Measurements from ENCODE around the gene TMEM141.
"Not testable (repeated sequence)": the region's sequence is repeated elsewhere in the genome, so short reads cannot be mapped to it uniquely, and the experiment has no call there.

TMEM141 gene

DNA sequence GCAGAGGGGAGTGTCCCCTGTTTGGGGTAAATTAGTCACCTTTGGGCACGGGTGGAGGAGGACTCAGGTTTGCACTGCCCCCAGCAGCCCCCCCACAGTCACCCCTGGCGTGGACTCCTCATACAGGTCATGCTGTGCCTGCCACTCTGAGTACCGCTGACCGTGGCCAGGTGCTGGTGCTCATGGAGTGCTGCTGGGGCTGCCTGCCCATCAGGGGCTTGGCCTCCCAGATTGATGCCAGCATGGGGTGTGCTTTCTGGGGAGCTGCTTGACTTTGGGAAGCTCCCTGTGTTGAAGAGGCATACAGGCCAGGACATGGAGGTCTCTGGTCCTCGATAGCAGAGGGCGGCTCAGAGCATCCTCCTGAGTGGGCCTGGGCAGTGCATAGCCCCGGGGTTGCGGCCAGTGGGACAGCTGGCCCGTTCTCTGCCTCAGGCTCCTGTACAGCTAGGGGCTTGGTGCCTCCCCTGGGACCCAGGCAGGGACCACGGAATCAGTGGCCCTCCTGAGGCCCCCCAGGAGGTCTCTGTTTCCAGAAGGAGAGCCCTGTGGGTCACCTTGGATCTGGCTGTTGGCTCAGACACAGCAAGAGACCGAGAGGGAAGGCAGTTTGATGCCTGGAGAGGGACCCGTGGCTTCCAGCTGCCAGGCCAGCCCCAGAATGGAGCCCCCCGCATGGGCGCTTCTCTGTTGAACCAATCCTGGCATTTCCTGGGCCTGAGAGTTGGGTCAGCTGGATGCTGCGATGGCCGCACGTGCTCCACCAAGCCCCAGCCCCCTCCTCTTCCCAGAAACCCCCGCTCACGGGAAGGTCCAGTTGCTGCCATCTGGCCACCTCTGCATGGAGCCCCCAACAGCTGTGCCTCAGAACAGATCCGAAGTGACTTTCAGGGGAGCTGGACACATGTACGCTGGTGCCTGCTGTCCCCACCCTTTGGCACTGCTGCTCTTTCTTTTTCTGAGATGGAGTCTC lies 45.1 kb downstream of the TMEM141 start:
- H3K36me3 ChIP-seq (ENCODE audit: insufficient read depth, low read length), result peaks cover 8% of the 10 kb centered on the region
- no peak overlapping the region for H3K9ac ChIP-seq (ENCODE audit: low read length)
- no peaks in the 10 kb centered on the region for H3K9me3 ChIP-seq (ENCODE audit: low read length)
- H3K4me3 ChIP-seq (ENCODE audit: low read depth in 1 of 2, low read length in 2 of 2), result no peak overlapping the region
- no peak overlapping the region for H3K27ac ChIP-seq (ENCODE audit: low read depth, low read length)
- H3K27me3 ChIP-seq (ENCODE audit: control insufficient read depth in 1 of 2, insufficient read depth in 2 of 2, low read length in 2 of 2), result no peaks in the 10 kb centered on the region
- no peaks in the 10 kb centered on the region for H3K4me1 ChIP-seq (ENCODE audit: insufficient read depth, low read length)

DNA sequence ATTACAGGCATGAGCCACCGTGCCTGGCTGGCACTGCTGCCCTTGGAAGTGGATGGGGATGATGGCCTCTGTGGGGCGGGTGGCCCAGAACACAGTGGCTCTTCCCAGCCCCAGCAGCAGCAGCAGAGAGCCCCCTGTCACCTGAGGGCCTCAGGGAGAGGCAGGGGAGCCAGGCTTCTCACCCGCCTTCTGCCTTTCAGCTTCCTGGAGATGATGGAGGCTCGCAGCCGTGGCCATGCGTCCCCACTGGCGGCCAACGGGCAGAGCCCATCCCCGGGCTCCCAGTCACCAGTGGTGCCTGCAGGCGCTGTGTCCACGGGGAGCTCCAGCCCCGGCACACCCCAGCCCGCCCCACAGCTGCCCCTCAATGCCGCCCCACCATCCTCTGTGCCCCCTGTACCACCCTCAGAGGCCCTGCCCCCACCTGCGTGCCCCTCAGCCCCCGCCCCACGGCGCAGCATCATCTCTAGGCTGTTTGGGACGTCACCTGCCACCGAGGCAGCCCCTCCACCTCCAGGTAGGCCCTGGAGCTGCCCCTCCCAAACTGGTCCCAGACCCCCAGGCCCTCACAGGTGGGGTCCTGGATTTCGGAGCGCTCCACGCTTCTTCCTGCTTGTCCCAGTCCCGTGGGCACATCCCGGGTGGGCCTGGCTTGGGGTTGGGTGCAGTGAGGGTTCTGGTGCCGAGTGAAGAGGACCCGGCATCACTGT lies 46.2 kb downstream of the TMEM141 start:
- H3K9ac ChIP-seq (ENCODE audit: low read length), result no peak overlapping the region
- H3K27ac ChIP-seq (ENCODE audit: low read depth, low read length), result no peak overlapping the region
- H3K27me3 ChIP-seq (ENCODE audit: control insufficient read depth in 1 of 2, insufficient read depth in 2 of 2, low read length in 2 of 2), result no peaks in the 10 kb centered on the region
- peaks cover 4% of the 10 kb centered on the region for H3K36me3 ChIP-seq (ENCODE audit: insufficient read depth, low read length)
- H3K4me3 ChIP-seq (ENCODE audit: low read depth in 1 of 2, low read length in 2 of 2), result no peak overlapping the region
- H3K4me1 ChIP-seq (ENCODE audit: insufficient read depth, low read length), result peaks cover 8% of the 10 kb centered on the region
- H3K9me3 ChIP-seq (ENCODE audit: low read length), result no peaks in the 10 kb centered on the region

DNA sequence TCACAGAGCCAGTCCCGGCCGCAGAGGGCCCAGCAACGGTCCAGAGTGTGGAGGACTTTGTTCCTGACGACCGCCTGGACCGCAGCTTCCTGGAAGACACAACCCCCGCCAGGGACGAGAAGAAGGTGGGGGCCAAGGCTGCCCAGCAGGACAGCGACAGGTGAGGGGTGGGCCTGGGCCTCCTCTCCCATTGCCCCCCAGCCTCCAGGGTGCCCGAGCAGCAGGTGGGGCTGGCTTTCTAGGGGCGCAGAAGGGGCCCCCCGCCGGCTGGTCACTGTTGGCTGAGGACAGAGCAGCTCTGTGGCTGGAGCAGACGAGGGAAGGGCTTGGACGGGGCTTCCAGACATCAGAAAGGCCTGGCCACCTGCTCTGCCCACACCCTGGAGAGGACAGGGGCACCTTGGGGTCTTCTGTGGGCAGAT lies 46.7 kb downstream of the TMEM141 start:
- H3K27ac ChIP-seq (ENCODE audit: low read depth, low read length); H3K36me3 ChIP-seq (ENCODE audit: insufficient read depth, low read length); H3K4me3 ChIP-seq (ENCODE audit: low read depth in 1 of 2, low read length in 2 of 2); H3K27me3 ChIP-seq (ENCODE audit: control insufficient read depth in 1 of 2, insufficient read depth in 2 of 2, low read length in 2 of 2); H3K9ac ChIP-seq (ENCODE audit: low read length); H3K9me3 ChIP-seq (ENCODE audit: low read length): not testable (repeated sequence)
- peaks cover 11% of the 10 kb centered on the region for H3K4me1 ChIP-seq (ENCODE audit: insufficient read depth, low read length)

DNA sequence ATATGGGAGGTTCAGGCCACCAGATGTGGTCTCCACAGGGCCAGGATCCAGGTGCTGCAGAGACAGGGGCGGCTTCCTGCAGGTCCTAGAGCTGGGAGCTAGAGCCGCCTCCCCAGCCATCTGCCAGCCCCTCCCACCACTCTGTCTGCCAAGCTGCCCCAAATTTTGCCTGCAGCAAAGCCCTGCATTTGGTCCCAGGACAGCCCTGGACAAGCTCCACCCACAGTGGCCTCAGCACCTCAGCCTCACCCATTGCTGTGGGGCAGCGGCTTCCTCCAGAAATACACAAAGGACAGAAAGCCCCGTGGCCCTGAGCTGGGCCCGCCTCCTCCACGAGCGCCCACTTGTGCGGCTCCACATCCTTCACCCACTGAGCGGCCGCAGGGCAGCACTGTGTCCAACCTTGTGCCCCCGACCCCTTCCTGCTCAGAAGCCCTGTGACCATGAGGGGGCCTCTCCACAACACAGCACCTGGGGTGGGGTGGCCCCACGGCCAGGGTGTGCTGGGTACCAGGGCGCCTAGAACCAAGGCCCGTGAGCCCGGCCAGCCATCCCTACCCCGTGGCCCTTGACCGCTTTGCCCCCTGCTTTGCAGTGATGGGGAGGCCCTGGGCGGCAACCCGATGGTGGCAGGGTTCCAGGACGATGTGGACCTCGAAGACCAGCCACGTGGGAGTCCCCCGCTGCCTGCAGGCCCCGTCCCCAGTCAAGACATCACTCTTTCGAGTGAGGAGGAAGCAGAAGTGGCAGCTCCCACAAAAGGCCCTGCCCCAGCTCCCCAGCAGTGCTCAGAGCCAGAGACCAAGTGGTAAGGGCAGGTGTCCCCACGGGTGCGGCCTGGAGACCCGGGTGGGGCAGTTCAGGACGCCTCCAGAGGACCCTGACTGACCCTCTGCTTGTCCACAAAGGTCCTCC lies 47.4 kb downstream of the TMEM141 start:
- Histone ChIP-seq H3K27me3 (ENCODE audit: control insufficient read depth in 1 of 2, insufficient read depth in 2 of 2, low read length in 2 of 2) (no peaks in the 10 kb centered on the region), H3K9ac (ENCODE audit: low read length) (no peak overlapping the region), H3K9me3 (ENCODE audit: low read length) (no peaks in the 10 kb centered on the region), H3K36me3 (ENCODE audit: insufficient read depth, low read length) (no peaks in the 10 kb centered on the region), H3K4me1 (ENCODE audit: insufficient read depth, low read length) (peaks cover 16% of the 10 kb centered on the region), H3K27ac (ENCODE audit: low read depth, low read length) (no peak overlapping the region), H3K4me3 (ENCODE audit: low read depth in 1 of 2, low read length in 2 of 2) (no peak overlapping the region)

DNA sequence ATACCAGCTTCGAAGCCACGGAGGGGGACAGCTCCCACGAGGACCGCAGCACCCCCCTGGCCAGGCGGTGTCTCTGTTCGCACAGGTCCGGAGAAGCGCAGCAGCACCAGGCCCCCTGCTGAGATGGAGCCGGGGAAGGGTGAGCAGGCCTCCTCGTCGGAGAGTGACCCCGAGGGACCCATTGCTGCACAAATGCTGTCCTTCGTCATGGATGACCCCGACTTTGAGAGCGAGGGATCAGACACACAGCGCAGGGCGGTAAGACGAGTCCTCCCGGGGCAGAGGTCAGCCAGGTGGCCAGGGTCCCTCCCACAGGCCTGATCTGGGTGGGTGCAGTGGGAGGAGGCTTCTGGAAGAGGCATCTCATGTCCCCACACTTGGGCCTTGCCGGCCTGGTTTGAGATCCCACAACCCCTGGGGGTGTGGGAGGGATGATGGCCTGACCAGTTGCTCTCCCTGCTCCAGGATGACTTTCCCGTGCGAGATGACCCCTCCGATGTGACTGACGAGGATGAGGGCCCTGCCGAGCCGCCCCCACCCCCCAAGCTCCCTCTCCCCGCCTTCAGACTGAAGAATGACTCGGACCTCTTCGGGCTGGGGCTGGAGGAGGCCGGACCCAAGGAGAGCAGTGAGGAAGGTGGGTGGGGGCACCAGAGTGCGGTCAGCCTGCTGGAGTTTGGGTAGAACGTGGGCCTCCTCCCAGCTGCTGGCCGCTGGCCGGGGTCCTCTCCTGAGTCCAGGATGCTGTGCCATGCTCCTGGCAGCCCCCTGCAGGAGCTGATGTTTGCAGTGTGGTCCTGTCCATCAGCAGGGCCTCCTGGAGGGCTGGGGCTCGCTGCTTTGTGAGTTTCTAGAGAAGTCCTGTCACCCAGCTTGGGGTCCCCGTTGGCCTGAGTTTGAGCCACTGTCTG lies 48.3 kb downstream of the TMEM141 start:
- no peak overlapping the region for H3K27ac ChIP-seq (ENCODE audit: low read depth, low read length)
- no peaks in the 10 kb centered on the region for H3K36me3 ChIP-seq (ENCODE audit: insufficient read depth, low read length)
- H3K4me1 ChIP-seq (ENCODE audit: insufficient read depth, low read length), result peaks cover 16% of the 10 kb centered on the region

DNA sequence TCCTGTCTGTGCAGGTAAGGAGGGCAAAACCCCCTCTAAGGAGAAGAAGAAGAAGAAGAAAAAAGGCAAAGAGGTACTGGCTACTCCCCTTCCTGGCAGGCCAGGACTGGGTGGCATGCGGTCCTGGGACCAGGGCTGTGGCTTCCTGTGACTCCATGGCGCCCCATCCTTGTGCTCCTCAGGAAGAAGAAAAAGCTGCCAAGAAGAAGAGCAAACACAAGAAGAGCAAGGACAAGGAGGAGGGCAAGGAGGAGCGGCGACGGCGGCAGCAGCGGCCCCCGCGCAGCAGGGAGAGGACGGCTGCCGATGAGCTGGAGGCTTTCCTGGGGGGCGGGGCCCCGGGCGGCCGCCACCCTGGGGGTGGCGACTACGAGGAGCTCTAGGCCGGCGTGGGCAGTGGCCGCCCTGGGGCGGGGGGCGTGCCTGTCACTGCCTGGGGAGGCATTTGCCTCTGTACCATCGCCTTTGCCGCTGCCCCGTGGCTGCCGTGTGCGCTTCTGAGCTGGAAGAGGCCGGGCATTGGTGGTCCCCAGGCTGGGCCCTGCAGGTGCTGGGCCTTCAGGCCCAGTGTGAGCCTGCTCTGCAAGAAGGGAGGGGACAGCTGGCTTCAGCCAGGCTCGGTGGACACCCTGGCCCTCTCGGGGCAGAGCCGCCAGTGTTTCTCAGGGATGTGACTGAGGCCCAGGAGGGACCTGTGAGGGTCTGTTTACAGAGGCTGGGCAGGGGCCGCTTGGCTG lies 49.2 kb downstream of the TMEM141 start:
- Histone ChIP-seq H3K27me3 (ENCODE audit: control insufficient read depth in 1 of 2, insufficient read depth in 2 of 2, low read length in 2 of 2) (peaks cover 0 to 11% of the 10 kb centered on the region in 2 donors), H3K9me3 (ENCODE audit: low read length) (no peaks in the 10 kb centered on the region), H3K36me3 (ENCODE audit: insufficient read depth, low read length) (no peaks in the 10 kb centered on the region), H3K27ac (ENCODE audit: low read depth, low read length) (no peak overlapping the region), H3K4me3 (ENCODE audit: low read depth in 1 of 2, low read length in 2 of 2) (no peak overlapping the region), H3K9ac (ENCODE audit: low read length) (no peak overlapping the region), H3K4me1 (ENCODE audit: insufficient read depth, low read length) (peaks cover 16% of the 10 kb centered on the region)

More for the DNA sequence above, 48.3 kb downstream of the TMEM141 start:
- Histone ChIP-seq H3K9me3 (ENCODE audit: low read length) (no peaks in the 10 kb centered on the region), H3K27me3 (ENCODE audit: control insufficient read depth in 1 of 2, insufficient read depth in 2 of 2, low read length in 2 of 2) (peaks cover 0 to 6% of the 10 kb centered on the region in 2 donors), H3K9ac (ENCODE audit: low read length) (no peak overlapping the region), H3K4me3 (ENCODE audit: low read depth in 1 of 2, low read length in 2 of 2) (no peak overlapping the region)

DNA sequence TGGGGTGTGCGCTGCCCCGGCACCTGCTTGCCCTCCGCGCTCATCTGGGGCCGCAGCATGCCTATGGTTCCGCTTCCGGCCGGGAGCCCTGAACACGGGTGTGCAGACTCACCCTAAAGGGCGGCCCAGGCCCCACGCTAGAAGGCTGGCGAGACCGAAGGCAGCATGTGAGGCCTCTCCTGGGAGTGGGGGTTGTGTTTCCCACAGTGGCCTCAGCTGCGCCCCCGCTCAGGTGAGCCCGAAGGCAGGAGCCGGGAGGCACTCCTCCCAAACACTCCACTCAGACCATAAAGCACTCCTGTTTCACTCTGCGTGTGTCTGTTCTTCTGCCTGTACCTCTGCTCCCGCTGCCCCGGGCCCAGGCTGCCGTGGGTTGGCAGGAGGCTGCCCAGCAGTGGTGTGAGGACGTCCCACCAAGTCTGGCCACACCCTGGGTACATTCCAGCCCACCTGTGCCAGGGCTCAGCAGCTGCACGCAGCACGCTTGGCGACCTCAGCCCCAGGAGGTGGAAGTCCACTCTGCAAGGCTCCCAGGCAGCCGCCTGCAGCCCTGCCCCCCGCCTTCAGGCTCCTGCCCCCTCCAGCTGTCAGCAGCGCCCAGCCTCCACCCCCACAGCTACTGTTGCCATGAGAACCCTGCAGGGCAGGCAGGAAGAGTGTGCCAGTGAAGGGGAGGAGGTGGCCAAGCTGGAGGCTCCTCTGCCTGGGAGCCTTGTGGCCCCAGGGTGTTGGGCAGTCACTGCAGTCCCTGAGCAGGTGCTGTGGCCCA lies 49.9 kb downstream of the TMEM141 start:
- no peak overlapping the region for H3K27ac ChIP-seq (ENCODE audit: low read depth, low read length)
- H3K9me3 ChIP-seq (ENCODE audit: low read length), result no peaks in the 10 kb centered on the region
- peaks cover 16% of the 10 kb centered on the region for H3K4me1 ChIP-seq (ENCODE audit: insufficient read depth, low read length)
- H3K9ac ChIP-seq (ENCODE audit: low read length), result no peak overlapping the region
- H3K27me3 ChIP-seq (ENCODE audit: control insufficient read depth in 1 of 2, insufficient read depth in 2 of 2, low read length in 2 of 2), result peaks cover 0 to 18% of the 10 kb centered on the region in 2 donors
- no peak overlapping the region for H3K4me3 ChIP-seq (ENCODE audit: low read depth in 1 of 2, low read length in 2 of 2)
- no peaks in the 10 kb centered on the region for H3K36me3 ChIP-seq (ENCODE audit: insufficient read depth, low read length)

DNA sequence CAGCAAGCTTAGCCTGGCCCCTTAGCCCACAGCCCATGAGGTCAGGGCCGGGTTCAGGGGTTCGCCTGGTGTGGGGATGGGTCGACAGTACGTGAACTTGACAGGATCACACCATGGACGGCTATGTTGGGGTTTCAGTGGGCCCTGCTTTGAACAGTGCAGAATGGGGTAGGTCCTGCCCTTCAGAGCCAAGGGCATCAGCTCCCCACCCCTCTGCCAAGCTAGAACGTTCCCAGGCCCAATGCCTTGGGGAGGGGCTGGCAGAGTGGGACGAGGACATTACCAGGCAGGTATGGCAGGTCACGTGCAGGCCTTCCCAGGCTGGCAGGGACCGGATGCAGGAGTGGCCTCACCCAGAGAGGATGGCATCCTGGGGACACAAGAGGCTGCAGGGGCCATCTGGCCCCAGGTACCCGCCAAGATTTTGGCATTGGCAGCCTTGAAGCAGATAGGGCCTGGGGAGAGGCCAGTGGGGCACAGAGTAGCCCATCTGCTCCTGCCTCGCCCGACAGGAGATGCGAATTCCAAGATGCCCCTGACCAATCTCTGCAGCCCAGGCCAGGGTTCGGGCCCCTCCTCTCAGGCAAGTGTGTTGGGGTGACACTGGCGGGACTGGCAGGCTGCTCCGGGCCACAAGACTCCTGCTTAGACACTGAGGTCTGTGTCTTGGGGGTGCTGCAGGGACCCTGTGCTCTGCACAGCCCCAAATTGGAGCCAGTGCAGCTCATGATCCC lies 50.7 kb downstream of the TMEM141 start:
- H3K27ac ChIP-seq (ENCODE audit: low read depth, low read length); H3K4me3 ChIP-seq (ENCODE audit: low read depth in 1 of 2, low read length in 2 of 2); H3K9me3 ChIP-seq (ENCODE audit: low read length); H3K36me3 ChIP-seq (ENCODE audit: insufficient read depth, low read length); H3K9ac ChIP-seq (ENCODE audit: low read length): not testable (repeated sequence)
- H3K27me3 ChIP-seq (ENCODE audit: control insufficient read depth in 1 of 2, insufficient read depth in 2 of 2, low read length in 2 of 2), result peaks cover 0 to 24% of the 10 kb centered on the region in 2 donors
- H3K4me1 ChIP-seq (ENCODE audit: insufficient read depth, low read length), result peaks cover 16% of the 10 kb centered on the region

DNA sequence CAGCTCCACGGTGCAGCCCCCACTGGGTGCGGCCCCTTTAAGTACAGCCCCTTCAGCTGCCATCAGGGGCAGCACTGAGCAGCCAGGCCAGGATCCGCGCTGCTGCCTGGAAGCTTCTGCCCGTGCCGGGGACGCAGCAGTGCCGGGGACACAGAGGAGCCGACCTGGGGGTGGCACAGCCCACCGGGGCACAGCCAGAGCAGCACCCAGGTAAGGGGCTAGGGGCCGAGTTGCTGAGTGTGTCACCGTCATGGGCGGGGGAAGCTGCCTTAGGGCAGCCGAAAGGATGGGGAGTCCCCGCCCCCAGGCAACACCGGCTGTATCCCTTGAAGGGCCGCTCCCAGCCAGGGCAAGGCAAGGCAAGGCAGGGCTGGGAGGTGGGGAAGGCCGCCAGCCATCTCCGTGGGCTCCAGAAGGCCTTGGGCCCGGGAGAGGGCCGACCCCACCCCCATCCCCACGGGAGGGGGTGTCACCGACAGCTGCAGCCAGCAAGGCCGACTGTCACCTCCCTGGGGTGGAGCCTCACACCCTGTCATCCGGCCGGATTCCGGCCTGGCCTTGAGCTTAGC lies 51.3 kb downstream of the TMEM141 start, which contains the start of gene AJM1:
Gene AJM1, plus strand, starts transcription at position 99 of the 569 bp plus-strand sequence. CDS start 1,937 bp downstream, outside the sequence.
- H3K27me3 ChIP-seq (ENCODE audit: control insufficient read depth in 1 of 2, insufficient read depth in 2 of 2, low read length in 2 of 2), result peaks cover 0 to 29% of the 10 kb centered on the region in 2 donors
- H3K4me3 ChIP-seq (ENCODE audit: low read depth in 1 of 2, low read length in 2 of 2), result peak within 1 kb of the TSS in 1 of 2 donors; percentile 7
- H3K36me3 ChIP-seq (ENCODE audit: insufficient read depth, low read length); H3K9ac ChIP-seq (ENCODE audit: low read length); H3K27ac ChIP-seq (ENCODE audit: low read depth, low read length); H3K9me3 ChIP-seq (ENCODE audit: low read length): not testable (repeated sequence)
- peaks cover 17% of the 10 kb centered on the region for H3K4me1 ChIP-seq (ENCODE audit: insufficient read depth, low read length)
